ENCODE measurements around the gene CLIC3.

Gene CLIC3

GRCh38 chr9:136951541-136952320 is 44.6 kb downstream of the CLIC3 start, which contains the start of gene LCN12:
TSS of gene LCN12 (plus strand) at chr9:136952273. CDS start at chr9:136952328, 55 bp downstream.
- no peak for DNase-seq (ENCODE audit: low spot score)

- no peak for DNase-seq (ENCODE audit: low spot score)
These were observed 45.6 kb downstream of the CLIC3 start for GRCh38 chr9:136950656-136951276.

- peak; percentile 100 for DNase-seq (ENCODE audit: low spot score)
These were observed 46.3 kb downstream of the CLIC3 start for GRCh38 chr9:136949817-136950655.

GRCh38 chr9:136949239-136949816 is 47.0 kb downstream of the CLIC3 start:
- DNase-seq (ENCODE audit: low spot score): no peak

GRCh38 chr9:136947955-136948510 is 48.3 kb downstream of the CLIC3 start:
- DNase-seq (ENCODE audit: low spot score): peak; percentile 73

- no peak for DNase-seq (ENCODE audit: low spot score)
These were observed 49.1 kb downstream of the CLIC3 start for GRCh38 chr9:136947028-136947891.

GRCh38 chr9:136946228-136947027 is 49.9 kb downstream of the CLIC3 start:
- no peak for DNase-seq (ENCODE audit: low spot score)

GRCh38 chr9:136945333-136946227 is 50.8 kb downstream of the CLIC3 start:
- no peak for DNase-seq (ENCODE audit: low spot score)

Measured in GM03348 (cell line).